Brain microvascular endothelial cell (primary cell): Measurements from ENCODE around the gene PTCHD1.
A peak's percentile ranks its signal among the peaks of the same experiment; 100 is the strongest.

Experiments
- DNase-seq: peaks from one replicate; pipeline ENCODE4 v3.0.0-alpha.2; 2020
- H3K27ac ChIP-seq: fragments of 250-450 bp; sonication (Bioruptor Pico); 2 replicates; pipeline ENCODE4 v1.5.1; 2020; ENCODE audit warnings: mild to moderate bottlenecking, moderate library complexity
- H3K27me3 ChIP-seq: fragments of 250-450 bp; sonication (Bioruptor Pico); replicated peaks from 2 replicates; pipeline ENCODE4 v1.5.1; 2020; ENCODE audit warnings: mild to moderate bottlenecking
- H3K36me3 ChIP-seq: fragments of 250-450 bp; sonication (Bioruptor Pico); replicated peaks from 2 replicates; pipeline ENCODE4 v1.5.1; 2020; ENCODE audit warnings: mild to moderate bottlenecking
- H3K4me3 ChIP-seq: 2 replicates; pipeline ENCODE4 v1.5.1; 2011; ENCODE audit warnings: low read depth, mild to moderate bottlenecking, control low read depth, low read length, moderate library complexity
- CTCF ChIP-seq: IDR thresholded peaks from 2 replicates; pipeline ENCODE4 v1.5.1; 2011; ENCODE audit warnings: low read depth, mild to moderate bottlenecking, moderate library complexity, low read length, control low read depth, inconsistent platforms; ENCODE audit errors: missing control alignments
- in situ Hi-C: cut with HindIII; loops from 2 replicates; pipeline ENCODE4 v1.10.0; 2017; ENCODE audit warnings: low sequenced_read_pairs, low pct_ligation_motif_present

Gene PTCHD1

GRCh38 chrX:23331701-23332100 lies 2.9 kb upstream of the PTCHD1 start:
- Histone ChIP-seq H3K27ac (no peak overlapping the region), H3K36me3 (no peaks in the 10 kb centered on the region), H3K27me3 (peaks cover 26% of the 10 kb centered on the region), H3K4me3 (no peak overlapping the region)
- no peak for TF ChIP-seq CTCF
- in situ Hi-C loops = no loop called here
- no peak for DNase-seq

- TF ChIP-seq CTCF = no peak
- in situ Hi-C loops = no loop called here
- Histone ChIP-seq H3K27me3 (peaks cover 26% of the 10 kb centered on the region), H3K27ac (no peak overlapping the region), H3K4me3 (peak overlapping the region; percentile 3), H3K36me3 (no peaks in the 10 kb centered on the region)
- no peak for DNase-seq
Measured at GRCh38 chrX:23332101-23332887, 2.4 kb upstream of the PTCHD1 start.

GRCh38 chrX:23332888-23333821 lies 1.5 kb upstream of the PTCHD1 start:
- Histone ChIP-seq H3K27me3 (peaks cover 26% of the 10 kb centered on the region), H3K4me3 (no peak overlapping the region)
- no peak for TF ChIP-seq CTCF

GRCh38 chrX:23333842-23334520 lies 668 bp upstream of the PTCHD1 start:
- Histone ChIP-seq H3K4me3 (peak overlapping the region; percentile 9), H3K27me3 (peaks cover 26% of the 10 kb centered on the region), H3K36me3 (no peaks in the 10 kb centered on the region), H3K27ac (no peak overlapping the region)
- no peak for DNase-seq
- in situ Hi-C loops = no loop called here
- TF ChIP-seq CTCF = no peak

More at GRCh38 chrX:23332888-23333821, 1.5 kb upstream of the PTCHD1 start:
- H3K36me3 ChIP-seq = no peaks in the 10 kb centered on the region
- DNase-seq = no peak
- no peak overlapping the region for H3K27ac ChIP-seq
- in situ Hi-C loops = no loop called here

GRCh38 chrX:23334521-23334847 lies 165 bp upstream of the PTCHD1 start:
- in situ Hi-C loops = no loop called here
- Histone ChIP-seq H3K36me3 (no peaks in the 10 kb centered on the region), H3K27me3 (peaks cover 26% of the 10 kb centered on the region), H3K27ac (no peak overlapping the region), H3K4me3 (no peak overlapping the region)
- no peak for TF ChIP-seq CTCF
- DNase-seq = no peak
